Endothelial cell of umbilical vein (primary cell): ENCODE results near the gene HUS1. TPM values are rescaled to one million over a fixed set of nuclear protein-coding genes. Genes with fewer than 3 reads are reported as not detected.
A peak's percentile ranks its signal among the peaks of the same experiment; 100 is the strongest.

Experiments
- BruUV-seq: library from RNA; stranded (reverse); fragments of 400-500 nt; replicated peaks from 2 replicates; lab custom pipeline; 2021; lab: Mats Ljungman, UMichigan
- CTCF ChIA-PET: fragments of 300-600, 350-600 bp; sonication (Branson Sonifier 250); formaldehyde crosslinking; loops from one replicate; lab custom pipeline; 2021; ENCODE audit warnings: antibody characterized with exemption, inconsistent platforms; lab: Charles Lee
- POLR2A ChIA-PET: fragments of 300-600, 350-600 bp; sonication (Branson Sonifier 250); formaldehyde crosslinking; loops from one replicate; lab custom pipeline; 2021; ENCODE audit warnings: antibody characterized with exemption, inconsistent platforms; lab: Charles Lee
- DNase-seq: peaks from one replicate; pipeline ENCODE4 v3.0.0-alpha.2; 2011; ENCODE audit warnings: low read depth, low spot score
- FAIRE-seq: peaks from 2 replicates; lab custom pipeline; 2011; peaks lifted over from hg19 to GRCh38; lab: Jason Lieb, UNC
- H2AFZ ChIP-seq: 2 replicates; pipeline ENCODE4 v1.6.0; 2012; ENCODE audit warnings: low read depth, low read length, control low read depth, inconsistent platforms
- H3K27ac ChIP-seq: 2 replicates; pipeline ENCODE4 v1.5.1; 2011; ENCODE audit warnings: low read depth, mild to moderate bottlenecking, control low read depth, low read length, moderate library complexity; ENCODE audit not compliant: insufficient read depth
- H3K27me3 ChIP-seq, 2 experiments: 2 replicates each; pipeline versions ENCODE4 v1.6.0 to v1.6.1; 2011; ENCODE audit warnings: low read length in 2 of 2, mixed read lengths in 1 of 2; ENCODE audit not compliant: control insufficient read depth in 2 of 2, insufficient read depth in 2 of 2
- H3K36me3 ChIP-seq, 2 experiments: 2 replicates in 1 of 2; 3 replicates in 1 of 2; pipeline ENCODE4 v1.5.1; 2011; ENCODE audit warnings: low read length in 2 of 2, mild to moderate bottlenecking in 1 of 2, moderate library complexity in 1 of 2; ENCODE audit not compliant: control insufficient read depth in 2 of 2, insufficient read depth in 2 of 2; ENCODE audit errors: extremely low read depth in 1 of 2
- H3K4me1 ChIP-seq: 3 replicates; pipeline ENCODE4 v1.5.1; 2011; ENCODE audit warnings: mild to moderate bottlenecking, low read length; ENCODE audit not compliant: control insufficient read depth, insufficient read depth; ENCODE audit errors: extremely low read depth
- H3K4me2 ChIP-seq: 2 replicates; pipeline ENCODE4 v1.6.1; 2011; ENCODE audit warnings: low read length, control low read depth, mixed read lengths; ENCODE audit not compliant: insufficient read depth
- H3K4me3 ChIP-seq, 3 experiments: fragments of 200-600 bp in 1 of 3; sonication (generic), shearing (Covaris generic) in 1 of 3; replicated peaks in 1 of 3; 2 replicates each; pipeline ENCODE4 v1.5.1; 2011 to 2016; ENCODE audit warnings: control low read depth in 3 of 3, low read length in 3 of 3, mild to moderate bottlenecking in 2 of 3, inconsistent platforms in 1 of 3, low read depth in 1 of 3, moderate library complexity in 1 of 3; ENCODE audit not compliant: insufficient read depth in 1 of 3
- H3K79me2 ChIP-seq: 2 replicates; pipeline ENCODE4 v1.6.0; 2012; ENCODE audit warnings: low read length, inconsistent platforms; ENCODE audit not compliant: control insufficient read depth, insufficient read depth
- H3K9ac ChIP-seq: replicated peaks from 2 replicates; pipeline ENCODE3; 2011; ENCODE audit warnings: low read length, control low read depth; ENCODE audit not compliant: insufficient read depth; ENCODE audit errors: extremely low read depth
- H3K9me1 ChIP-seq: replicated peaks from 3 replicates; pipeline ENCODE4 v1.6.0; 2011; ENCODE audit warnings: mild to moderate bottlenecking, low read length; ENCODE audit not compliant: control insufficient read depth, insufficient read depth; ENCODE audit errors: extremely low read depth
- H3K9me3 ChIP-seq: replicated peaks from 2 replicates; pipeline ENCODE4 v1.5.1; 2012; ENCODE audit warnings: low read length, inconsistent platforms; ENCODE audit not compliant: control insufficient read depth, insufficient read depth
- H4K20me1 ChIP-seq: replicated peaks from 2 replicates; pipeline ENCODE3; 2011; ENCODE audit warnings: mild to moderate bottlenecking, low read length; ENCODE audit not compliant: control insufficient read depth, insufficient read depth; ENCODE audit errors: extremely low read depth
- CTCF ChIP-seq, 2 donors: IDR thresholded peaks; 1 replicate in 1 of 2; 2 replicates in 1 of 2; pipeline ENCODE4 v1.5.1; 2011; ENCODE audit warnings: low read length in 2 of 2, mild to moderate bottlenecking in 2 of 2, moderate library complexity in 2 of 2, control low read depth in 1 of 2, inconsistent platforms in 1 of 2, low read depth in 1 of 2; ENCODE audit not compliant: insufficient read depth in 1 of 2; ENCODE audit errors: extremely low read depth in 1 of 2
- EZH2 ChIP-seq: IDR thresholded peaks from 2 replicates; pipeline ENCODE4 v1.6.1; 2012; ENCODE audit warnings: borderline replicate concordance, low read depth, mild to moderate bottlenecking, moderate library complexity, low read length, inconsistent platforms; ENCODE audit not compliant: severe bottlenecking
- FOS ChIP-seq: IDR thresholded peaks from 2 replicates; pipeline ENCODE4 v1.6.1; 2011; ENCODE audit warnings: mild to moderate bottlenecking, low read length, moderate library complexity, borderline replicate concordance; ENCODE audit not compliant: insufficient read depth
- GATA2 ChIP-seq: IDR thresholded peaks from 2 replicates; pipeline ENCODE4 v1.7.0; 2011; ENCODE audit warnings: low read depth, mild to moderate bottlenecking, moderate library complexity, mixed read lengths, low read length; ENCODE audit not compliant: insufficient read length, insufficient read depth
- JUN ChIP-seq: IDR thresholded peaks from 2 replicates; pipeline ENCODE4 v1.6.1; 2011; ENCODE audit warnings: borderline replicate concordance, low read depth; ENCODE audit not compliant: insufficient read length, insufficient read depth
- MAX ChIP-seq: IDR thresholded peaks from 2 replicates; pipeline ENCODE4 v1.6.1; 2011; ENCODE audit not compliant: insufficient read depth, insufficient read length
- MYC ChIP-seq: IDR thresholded peaks from one replicate; pipeline ENCODE4 v1.6.1; 2011; ENCODE audit warnings: mild to moderate bottlenecking, low read depth, low read length
- POLR2A ChIP-seq: IDR thresholded peaks from 2 replicates; pipeline ENCODE4 v1.6.1; 2012; ENCODE audit warnings: low read depth, mild to moderate bottlenecking, control low read depth, low read length
- POLR2AphosphoS5 ChIP-seq: IDR thresholded peaks from 2 replicates; pipeline ENCODE4 v1.6.1; 2012; ENCODE audit warnings: low read depth, mild to moderate bottlenecking, control low read depth, low read length, moderate library complexity; ENCODE audit not compliant: insufficient read depth
- dilution Hi-C: fragments of 300-500 bp; cut with MboI; formaldehyde crosslinking; loops from one replicate; pipeline ENCODE4 v1.15.0; 2019; ENCODE audit warnings: low sequenced_read_pairs; ENCODE audit not compliant: extremely low pct_ligation_motif_present
- intact Hi-C: fragments of 100-400 bp; cut with micrococcal nuclease; formaldehyde crosslinking; loops from one replicate; pipeline ENCODE4 v1.10.0; 2022
- polyA plus RNA-seq, 4 experiments: library from polyadenylated mRNA; depleted of rRNA in 3 of 4; stranded (reverse) in 3 of 4; unstranded in 1 of 4; fragments of >200 nt; gene quantifications; 2 replicates each; pipeline versions ENCODE4 v1.2.1 to v1.2.3, GENCODE V29; 2011 to 2012; ENCODE audit warnings: missing spikeins in 1 of 4
- total RNA-seq: library from RNA; stranded (reverse); gene quantifications from 2 replicates; pipeline ENCODE4 v1.2.3, GENCODE V29; 2021

HUS1 gene
- total and polyA plus RNA-seq, 2 donors (not counting 3 experiments of a cell fraction or from before 2014, with no cell fraction given) = 21.4 to 49.7 TPM

- intact Hi-C loops = loop anchor here (5.0 to 10.0 kb wide), 2 partner anchors 675 to 1397 kb away; no protein-coding TSS in a partner anchor
- peaks cover 66% of the 10 kb centered on the region for H3K4me1 ChIP-seq
- TF ChIP-seq MAX (no peak), MYC (no peak), POLR2AphosphoS5 (no peak), CTCF (IDR thresholded peaks at IDR 0.05; ENCODE audit: extremely low read depth in 1 of 2, insufficient read depth in 1 of 2, low read depth in 1 of 2, low read length in 2 of 2) (no peak), GATA2 (no peak), JUN (no peak), EZH2 (no peak), FOS (no peak), POLR2A (no peak)
- BruUV-seq = no TSS peak
- dilution Hi-C loops = no loop called here
- no peak for DNase-seq
- CTCF ChIA-PET = interaction anchor here (0.9 to 5.4 kb wide), 6 partner anchors 13 to 676 kb away, joined by 3 to 51 read pairs (median 7); no protein-coding TSS in a partner anchor
- H3K9me1 ChIP-seq = no peaks in the 10 kb centered on the region
- POLR2A ChIA-PET = no interaction called here
- H2AFZ ChIP-seq = peak overlapping the region; percentile 45
- H3K4me2 ChIP-seq = peak overlapping the region; percentile 9
- peak; percentile 63 for FAIRE-seq
- H3K27ac ChIP-seq = peak overlapping the region; percentile 94
- no peaks in the 10 kb centered on the region for H3K27me3 ChIP-seq
- H4K20me1 ChIP-seq = no peaks in the 10 kb centered on the region
- no peaks in the 10 kb centered on the region for H3K79me2 ChIP-seq
- H3K4me3 ChIP-seq = no peak overlapping the region
- H3K9me3 ChIP-seq = no peaks in the 10 kb centered on the region
- no peaks in the 10 kb centered on the region for H3K36me3 ChIP-seq
- peak overlapping the region; percentile 84 for H3K9ac ChIP-seq
Measured at GRCh38 chr7:47942132-47942531, 37.3 kb downstream of the HUS1 start.
